H7 (cell line): ENCODE measurements around the gene CDCP1. TPM values are rescaled to one million over a fixed set of nuclear protein-coding genes. Genes with fewer than 3 reads are reported as not detected.

Source experiments
- DNase-seq: peaks from one replicate; pipeline ENCODE4 v3.0.0; 2012
- H3K27me3 ChIP-seq: 2 replicates; pipeline ENCODE4 v1.6.0; 2011; ENCODE audit warnings: mild to moderate bottlenecking, low read length; ENCODE audit not compliant: control insufficient read depth, insufficient read depth
- H3K36me3 ChIP-seq: replicated peaks from 2 replicates; pipeline ENCODE4 v1.5.1; 2011; ENCODE audit warnings: low read length; ENCODE audit not compliant: control insufficient read depth, insufficient read depth
- H3K4me3 ChIP-seq: 2 replicates; pipeline ENCODE4 v1.5.1; 2011; ENCODE audit warnings: low read depth, mild to moderate bottlenecking, control low read depth, low read length, moderate library complexity; ENCODE audit not compliant: insufficient read depth
- total RNA-seq: library from RNA; depleted of rRNA; stranded (reverse); fragments of >200 nt; shearing (Covaris generic); gene quantifications from 2 replicates; pipeline ENCODE4 v1.2.3, GENCODE V29; 2014

The CDCP1 gene
- total RNA-seq, 1 experiment from 2014 or later = 1.5 TPM

DNA sequence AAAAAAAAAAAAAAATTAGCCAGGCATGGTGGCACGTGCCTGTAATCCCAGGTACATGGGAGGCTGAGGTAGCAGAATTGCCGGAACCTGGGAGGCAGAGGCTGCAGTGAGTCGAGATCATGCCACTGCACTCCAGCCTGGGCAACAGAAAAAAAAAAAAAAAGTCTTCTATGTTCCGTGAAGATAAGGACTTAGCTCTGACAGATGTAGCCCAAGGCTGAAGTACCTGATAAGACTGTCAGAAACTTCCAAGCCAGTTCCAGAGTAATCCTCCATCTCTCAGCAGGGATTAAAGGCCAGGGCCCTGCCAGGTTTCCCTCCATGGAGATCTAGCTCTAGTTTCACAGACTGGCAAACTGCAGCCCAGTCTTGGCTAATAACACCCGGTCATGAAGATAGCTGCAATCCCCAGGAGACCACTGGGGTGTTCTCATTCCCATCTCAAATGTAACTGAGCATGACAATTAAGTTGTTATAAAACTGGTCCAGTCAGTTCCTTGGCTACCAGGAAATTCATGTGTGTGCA lies 8.5 kb downstream of the CDCP1 start:
- no peaks in the 10 kb centered on the region for H3K36me3 ChIP-seq
- no peak overlapping the region for H3K4me3 ChIP-seq
- H3K27me3 ChIP-seq = no peaks in the 10 kb centered on the region
- DNase-seq = no peak

DNA sequence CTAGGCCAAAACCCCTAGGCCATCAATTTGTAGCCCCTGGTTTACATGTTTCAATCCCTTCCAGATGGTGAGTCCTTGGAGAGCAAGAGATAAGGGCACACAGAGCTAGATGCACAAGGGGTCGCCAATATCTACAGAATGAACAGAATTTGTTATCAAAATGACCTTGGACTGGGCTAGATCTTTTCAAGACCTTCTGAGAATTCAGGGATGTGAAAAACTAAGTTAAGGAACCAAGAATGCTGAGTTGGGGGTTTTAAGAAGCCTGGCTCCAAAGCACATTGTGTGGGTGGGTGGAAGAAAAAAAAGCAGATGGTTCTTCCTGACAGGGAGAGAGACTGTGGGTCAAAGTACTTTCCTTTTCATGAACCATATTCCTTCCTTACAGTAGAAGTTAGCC lies 10.2 kb downstream of the CDCP1 start:
- Histone ChIP-seq H3K4me3 (no peak overlapping the region), H3K36me3 (no peaks in the 10 kb centered on the region), H3K27me3 (no peaks in the 10 kb centered on the region)
- DNase-seq = no peak

DNA sequence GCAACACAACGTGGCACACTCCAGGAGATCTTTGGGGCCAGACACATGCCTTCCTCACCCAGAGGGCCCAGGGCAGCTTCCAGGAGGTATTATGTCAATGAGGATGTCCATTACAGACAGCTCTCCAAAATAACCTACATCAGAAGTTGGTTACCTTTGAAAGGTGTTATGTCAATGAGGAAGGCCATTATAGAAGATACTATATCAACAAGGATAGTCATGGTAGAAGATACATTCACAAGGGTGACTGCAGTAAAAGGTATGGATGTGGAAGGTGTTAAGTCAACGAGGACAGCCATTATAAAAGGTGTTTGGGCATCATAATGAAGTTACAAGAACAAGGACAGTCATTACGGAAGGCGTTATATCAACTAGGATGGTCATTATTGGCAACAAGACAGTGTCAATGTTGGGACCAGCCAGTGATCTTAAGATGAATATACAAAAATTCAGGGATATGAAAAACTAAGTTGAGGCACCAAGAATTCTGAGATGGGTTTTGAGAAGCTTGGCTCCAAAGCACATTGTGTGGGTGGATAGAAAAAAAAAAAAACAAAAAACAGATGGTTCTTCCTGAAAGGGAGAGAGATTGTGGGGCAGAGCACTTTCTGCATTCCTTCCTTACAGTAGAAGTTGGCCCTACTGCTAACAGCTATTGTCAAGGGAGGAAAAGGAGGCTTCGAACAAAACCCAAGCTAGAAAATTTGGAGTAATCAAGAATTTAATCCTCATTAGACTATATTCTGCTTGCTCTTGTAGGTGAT lies 11.2 kb downstream of the CDCP1 start:
- Histone ChIP-seq H3K27me3 (no peaks in the 10 kb centered on the region), H3K36me3 (no peaks in the 10 kb centered on the region), H3K4me3 (no peak overlapping the region)
- DNase-seq = no peak

DNA sequence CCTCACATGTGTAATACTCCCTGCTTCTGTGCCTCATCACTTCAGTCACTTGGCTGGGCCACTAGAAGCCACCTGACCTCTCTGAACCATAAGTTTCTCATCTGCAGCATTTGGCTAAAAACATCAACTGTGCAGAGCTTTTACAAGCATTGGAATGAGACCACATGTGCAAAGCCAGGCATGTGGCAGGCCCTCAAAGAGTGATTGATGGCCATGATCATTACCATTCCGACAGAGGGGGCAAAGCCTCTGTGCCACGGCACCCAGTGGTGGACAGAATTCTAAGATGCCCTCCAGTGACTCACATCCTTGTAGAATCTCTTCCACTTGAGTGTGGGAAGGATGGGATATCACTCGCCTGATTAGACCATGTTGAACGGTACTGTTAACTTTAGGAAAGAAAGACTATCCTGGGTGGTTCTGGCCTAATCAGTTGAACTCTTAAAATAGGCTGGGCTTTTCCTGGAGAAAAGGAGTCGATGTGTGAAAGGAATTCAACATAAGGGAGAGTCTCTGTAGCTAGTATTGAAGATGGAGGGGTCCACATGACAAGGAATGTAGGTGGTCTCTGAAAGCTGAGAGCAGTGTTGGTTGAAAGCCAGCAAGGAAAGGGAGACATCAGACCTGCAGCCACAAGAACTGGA lies 13.5 kb downstream of the CDCP1 start:
- Histone ChIP-seq H3K27me3 (no peaks in the 10 kb centered on the region), H3K4me3 (no peak overlapping the region), H3K36me3 (no peaks in the 10 kb centered on the region)
- no peak for DNase-seq

DNA sequence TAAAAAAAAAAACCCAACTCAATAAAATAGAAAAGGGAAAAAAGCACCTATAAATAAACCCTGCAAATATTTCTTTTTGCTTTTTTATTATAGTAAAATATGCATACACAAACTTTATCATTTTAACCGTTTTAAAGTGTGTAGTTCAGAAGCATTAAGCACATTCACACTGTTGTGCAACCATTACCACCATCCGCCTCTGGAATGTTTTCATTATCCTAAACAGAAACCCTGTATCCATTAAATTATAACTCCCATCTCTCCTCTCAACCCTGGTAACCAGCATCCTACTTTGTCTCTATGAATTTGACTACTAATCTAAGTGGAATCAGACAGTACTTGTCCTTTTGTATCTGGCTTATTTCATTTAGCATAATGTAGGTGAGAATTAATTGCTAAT lies 15.0 kb downstream of the CDCP1 start:
- H3K27me3 ChIP-seq = no peaks in the 10 kb centered on the region
- DNase-seq = no peak

DNA sequence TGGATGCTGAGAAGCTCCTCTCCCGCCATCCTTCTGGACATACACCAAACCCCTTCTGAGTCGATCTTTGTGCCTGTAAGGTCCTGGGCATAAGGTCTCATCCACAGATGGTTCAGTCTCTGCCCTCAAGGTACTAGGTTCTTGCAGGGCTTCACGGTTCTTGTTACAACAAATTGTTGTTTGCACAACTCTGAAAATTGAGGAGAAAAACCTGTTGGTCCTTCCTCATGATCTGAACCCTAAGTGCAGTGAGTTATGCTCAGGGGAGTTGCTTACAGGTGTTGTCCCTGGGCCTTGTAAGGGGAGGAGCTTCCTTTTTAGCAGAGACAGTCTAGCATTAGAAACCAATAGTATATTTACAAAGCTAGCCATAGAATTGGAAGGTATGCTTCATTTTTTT lies 15.7 kb downstream of the CDCP1 start:
- Histone ChIP-seq H3K4me3 (no peak overlapping the region), H3K27me3 (no peaks in the 10 kb centered on the region), H3K36me3 (no peaks in the 10 kb centered on the region)
- no peak for DNase-seq

More for the DNA sequence above, 15.0 kb downstream of the CDCP1 start:
- H3K4me3 ChIP-seq = no peak overlapping the region
- no peaks in the 10 kb centered on the region for H3K36me3 ChIP-seq

DNA sequence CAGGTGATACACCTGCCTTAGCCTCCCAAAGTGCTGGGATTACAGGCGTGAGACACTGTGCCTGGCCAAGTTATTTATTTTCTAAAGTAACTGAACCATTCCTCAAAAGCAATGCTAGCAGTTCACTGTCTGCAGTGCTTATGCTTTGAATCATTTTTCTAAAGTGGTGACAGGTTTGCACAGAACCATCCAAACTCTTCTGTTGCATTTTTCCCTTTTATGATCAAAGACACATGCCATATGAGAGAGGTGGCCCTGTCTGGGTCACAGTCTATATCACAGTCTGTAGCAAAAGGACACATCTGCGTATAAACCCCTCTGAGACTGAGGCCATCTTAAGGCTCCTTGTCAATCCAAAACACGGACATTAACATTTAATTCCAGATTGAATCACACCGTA lies 17.2 kb downstream of the CDCP1 start:
- Histone ChIP-seq H3K27me3 (no peaks in the 10 kb centered on the region), H3K4me3 (no peak overlapping the region), H3K36me3 (no peaks in the 10 kb centered on the region)
- DNase-seq = no peak

DNA sequence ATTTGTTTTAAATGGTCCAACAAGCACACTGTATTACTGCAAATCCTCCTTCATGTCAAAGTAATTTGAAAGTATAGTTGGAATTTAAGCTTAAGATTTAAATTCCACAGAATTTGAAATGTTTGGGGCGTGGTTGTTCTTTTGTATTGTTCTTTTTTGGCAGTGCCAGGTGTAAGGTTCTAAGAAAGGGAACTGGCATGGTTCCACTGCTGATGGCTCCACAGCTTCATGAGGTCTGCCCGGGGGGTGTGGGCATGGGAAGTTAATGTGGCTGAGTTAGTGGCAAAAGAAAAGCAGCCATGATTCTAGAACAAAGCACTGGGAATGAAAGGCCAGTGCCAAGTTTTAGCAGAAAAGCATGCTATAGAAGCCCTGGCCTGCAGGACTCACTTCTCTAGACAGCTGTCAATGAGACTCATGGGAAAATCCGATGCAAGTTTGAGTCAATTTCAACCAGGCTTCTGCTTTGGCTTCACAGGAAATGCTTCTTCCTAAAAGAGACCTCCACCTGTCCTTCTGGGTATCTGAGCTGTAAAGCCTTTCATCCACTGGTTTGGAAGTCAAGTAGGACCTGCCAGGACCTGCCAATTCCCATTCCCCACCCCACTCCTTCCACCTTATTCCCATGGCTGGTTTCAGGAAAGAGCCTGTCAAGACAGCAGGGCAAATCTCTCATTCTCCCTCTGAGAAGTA lies 18.9 kb downstream of the CDCP1 start:
- Histone ChIP-seq H3K4me3 (no peak overlapping the region), H3K36me3 (no peaks in the 10 kb centered on the region), H3K27me3 (no peaks in the 10 kb centered on the region)
- no peak for DNase-seq

DNA sequence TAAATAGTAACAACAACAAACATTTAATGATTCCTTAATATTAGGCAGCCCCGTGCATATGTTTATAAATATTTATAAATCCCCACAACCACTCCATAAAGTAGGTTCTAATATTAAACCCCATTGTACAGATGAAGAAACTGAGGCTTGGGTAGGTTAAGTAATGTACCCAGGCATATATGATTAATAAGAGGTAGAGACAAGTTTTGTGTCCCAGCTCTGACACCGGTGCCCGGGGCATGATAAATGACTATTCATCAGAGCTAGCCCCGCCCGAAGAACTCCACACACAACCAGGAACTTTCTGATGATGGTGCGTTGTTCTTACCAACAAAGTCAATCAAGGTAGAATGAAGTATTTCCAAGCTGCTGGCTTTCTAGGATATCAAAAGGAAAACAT lies 19.4 kb downstream of the CDCP1 start:
- Histone ChIP-seq H3K36me3 (no peaks in the 10 kb centered on the region), H3K4me3 (no peak overlapping the region), H3K27me3 (no peaks in the 10 kb centered on the region)
- no peak for DNase-seq

DNA sequence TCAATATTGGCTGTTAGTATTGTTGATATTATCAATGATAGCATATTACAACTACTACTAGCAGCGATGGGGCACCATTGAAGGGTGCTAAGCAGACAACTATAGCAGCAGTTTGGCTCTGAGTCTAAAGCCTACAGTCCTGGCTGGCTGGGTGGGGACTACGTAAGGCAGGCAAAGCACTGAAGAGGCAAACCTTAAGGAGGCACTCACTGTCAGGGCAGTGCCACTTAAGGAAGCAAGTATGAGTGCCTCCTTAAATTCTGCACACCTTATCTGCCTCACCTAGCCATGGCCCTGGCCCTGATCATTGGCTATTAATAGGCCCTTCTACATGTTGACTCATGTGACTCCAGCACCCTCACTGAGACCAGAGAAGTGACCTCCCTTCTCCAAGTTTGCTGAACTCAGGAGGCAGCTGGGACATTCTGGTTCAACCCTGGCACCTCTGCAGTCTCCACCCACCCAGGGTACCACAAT lies 20.6 kb downstream of the CDCP1 start:
- H3K36me3 ChIP-seq = no peaks in the 10 kb centered on the region

DNA sequence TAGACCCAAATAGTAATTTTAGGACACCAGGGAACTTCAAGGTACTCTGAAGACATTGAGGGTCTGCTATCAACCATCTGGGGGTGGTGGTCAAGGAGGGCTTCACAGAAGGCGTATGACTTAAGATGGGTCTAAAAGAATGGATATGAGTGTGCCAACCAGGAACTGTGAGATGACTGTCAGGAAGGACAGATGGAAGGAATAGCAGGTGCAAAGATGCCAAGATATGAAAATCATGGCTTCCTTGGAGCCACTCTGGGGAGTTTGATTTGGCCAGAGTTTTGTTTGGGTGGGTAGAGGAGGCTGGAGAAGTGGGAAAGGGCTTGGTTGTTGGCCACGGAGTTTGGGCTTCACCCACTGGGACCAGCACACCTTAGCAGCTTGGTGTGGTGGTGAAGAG lies 21.2 kb downstream of the CDCP1 start:
- DNase-seq = no peak
- no peak overlapping the region for H3K4me3 ChIP-seq
- H3K36me3 ChIP-seq = no peaks in the 10 kb centered on the region
- H3K27me3 ChIP-seq = no peaks in the 10 kb centered on the region

More for the DNA sequence above, 20.6 kb downstream of the CDCP1 start:
- DNase-seq = no peak
- no peak overlapping the region for H3K4me3 ChIP-seq
- no peaks in the 10 kb centered on the region for H3K27me3 ChIP-seq

DNA sequence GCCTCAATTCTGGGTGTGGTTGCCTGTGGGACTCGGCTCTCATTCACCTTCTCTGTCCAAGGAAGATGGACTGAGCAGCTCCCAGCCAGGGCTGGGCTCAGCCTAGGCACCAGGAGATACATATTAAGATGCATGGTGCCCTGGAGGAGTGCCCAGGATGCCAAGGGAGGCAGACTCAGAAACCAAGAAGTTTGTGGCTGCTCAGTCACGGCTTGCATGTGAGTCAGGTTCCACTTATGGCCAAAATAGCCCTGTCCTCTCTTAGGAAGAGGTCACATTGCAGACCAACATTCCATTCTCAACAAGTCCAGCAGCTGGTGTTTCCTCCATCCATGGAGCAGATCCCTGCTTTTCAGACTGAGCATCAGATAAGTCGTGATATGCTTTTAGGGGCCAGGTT lies 21.8 kb downstream of the CDCP1 start:
- no peak for DNase-seq
- Histone ChIP-seq H3K27me3 (no peaks in the 10 kb centered on the region), H3K36me3 (no peaks in the 10 kb centered on the region), H3K4me3 (no peak overlapping the region)

DNA sequence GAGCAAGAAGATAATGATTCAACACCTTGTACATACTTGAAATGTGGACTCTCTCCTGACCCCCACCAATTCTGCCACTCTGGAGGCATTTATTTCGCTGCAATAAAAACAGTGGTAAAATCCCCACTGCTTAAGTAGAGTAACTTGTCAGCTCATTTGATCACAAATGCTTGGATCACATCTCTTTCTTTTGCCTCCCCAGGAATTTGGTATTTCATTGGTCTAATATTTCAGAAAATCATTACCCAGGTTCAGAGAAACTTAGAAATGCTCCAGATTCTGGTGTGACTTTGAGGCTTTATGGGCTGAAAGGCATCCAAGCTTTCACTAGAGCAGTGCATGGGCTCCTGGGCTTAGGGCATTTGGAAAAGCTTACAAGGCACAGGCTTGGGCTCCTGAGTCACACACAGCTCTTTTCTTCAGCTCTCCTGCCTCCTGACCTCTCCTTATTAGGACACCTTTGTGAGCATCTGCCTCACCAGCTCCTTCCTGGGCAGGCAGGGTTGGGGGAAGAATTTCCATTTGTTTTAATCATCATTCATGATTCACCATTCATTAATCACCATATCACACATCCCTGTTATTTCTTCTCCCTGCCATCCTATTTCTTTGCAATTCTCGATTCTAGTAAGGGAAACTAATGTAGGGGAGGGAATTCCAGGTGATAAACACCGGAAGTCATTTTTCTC lies 22.5 kb downstream of the CDCP1 start:
- Histone ChIP-seq H3K4me3 (no peak overlapping the region), H3K36me3 (no peaks in the 10 kb centered on the region), H3K27me3 (no peaks in the 10 kb centered on the region)
- no peak for DNase-seq

DNA sequence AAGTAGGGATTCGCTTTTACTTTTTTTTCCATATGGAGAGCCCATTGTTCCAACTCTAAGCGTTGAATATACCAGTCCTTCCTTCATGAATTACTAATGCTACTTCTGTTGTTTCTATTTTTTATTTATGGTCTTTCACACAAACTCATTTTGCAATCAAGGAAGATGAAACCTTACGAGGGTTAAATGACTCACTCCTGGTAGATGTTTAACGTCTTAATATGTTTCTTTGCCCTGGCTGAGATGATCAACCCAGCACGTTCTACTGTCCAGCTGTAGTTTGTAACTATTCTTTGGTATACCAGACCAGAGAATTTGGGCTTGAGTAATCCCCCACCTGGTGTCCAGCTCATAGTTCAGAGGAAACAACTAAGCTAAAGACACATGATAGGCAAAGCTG lies 23.1 kb downstream of the CDCP1 start:
- Histone ChIP-seq H3K27me3 (no peaks in the 10 kb centered on the region), H3K4me3 (no peak overlapping the region), H3K36me3 (no peaks in the 10 kb centered on the region)
- no peak for DNase-seq
